NB4 (cell line): ENCODE data around the gene DAGLB.

Experiments
- CTCF ChIP-seq: IDR thresholded peaks from one replicate; pipeline ENCODE4 v1.5.1; 2012; ENCODE audit warnings: low read depth, low read length
- MAX ChIP-seq: IDR thresholded peaks from 2 replicates; pipeline ENCODE4 v1.6.1; 2011; ENCODE audit warnings: low read depth, low read length
- MYC ChIP-seq: IDR thresholded peaks from 2 replicates; pipeline ENCODE4 v1.6.1; 2011; ENCODE audit warnings: low read depth, low read length
- POLR2A ChIP-seq: IDR thresholded peaks from 2 replicates; pipeline ENCODE4 v1.6.1; 2011; ENCODE audit warnings: mild to moderate bottlenecking; ENCODE audit not compliant: insufficient read length; ENCODE audit errors: extremely low read depth

GRCh38 chr7:6435486-6436384, 12.0 kb downstream of the DAGLB start:
- TF ChIP-seq CTCF (peak; percentile 98), MYC (peak; percentile 74; the same call in 1 of the 2 replicates), POLR2A (no peak), MAX (peak; percentile 49; the same call in 1 of the 2 replicates)
